Activated CD8-positive, alpha-beta memory T cell treated with anti-CD3 and anti-CD28 coated beads for 4 hours (primary cell): Measurements from ENCODE around the gene MAGEB16.

Experiments used
- DNase-seq, 2 donors: peaks; one replicate each; pipeline ENCODE4 v3.0.0-alpha.2; 2020; ENCODE audit warnings: low read depth in 2 of 2

The MAGEB16 gene

GRCh38 chrX:35798042-35798441 is at the start of gene MAGEB16:
MAGEB16 (plus strand) TSS chrX:35798342; CDS start chrX:35802197, 3,855 bp downstream.
- DNase-seq, result no peak

GRCh38 chrX:35773958-35774564 is 24.1 kb upstream of the MAGEB16 start:
- no peak for DNase-seq

GRCh38 chrX:35785075-35785474 is 13.1 kb upstream of the MAGEB16 start:
- no peak for DNase-seq

GRCh38 chrX:35786271-35786670 is 11.9 kb upstream of the MAGEB16 start:
- no peak for DNase-seq

- DNase-seq, result no peak
Observed at GRCh38 chrX:35787867-35788266, 10.3 kb upstream of the MAGEB16 start.

- DNase-seq, result no peak
Observed at GRCh38 chrX:35800474-35800873, 2.3 kb downstream of the MAGEB16 start.

GRCh38 chrX:35809781-35810180 is 11.6 kb downstream of the MAGEB16 start:
- no peak for DNase-seq

- DNase-seq, result no peak
Observed at GRCh38 chrX:35819241-35819640, 21.1 kb downstream of the MAGEB16 start.

GRCh38 chrX:35826503-35826902 is 28.4 kb downstream of the MAGEB16 start:
- no peak for DNase-seq

- DNase-seq, result no peak
Observed at GRCh38 chrX:35829501-35829900, 31.4 kb downstream of the MAGEB16 start.

GRCh38 chrX:35841872-35842271 is 43.7 kb downstream of the MAGEB16 start:
- DNase-seq, result no peak

- DNase-seq, result no peak
Observed at GRCh38 chrX:35842674-35843073, 44.5 kb downstream of the MAGEB16 start.

GRCh38 chrX:35847736-35848135 is 49.6 kb downstream of the MAGEB16 start:
- no peak for DNase-seq
